SK-MEL-5 (cell line): ENCODE data around the gene SMIM38. TPM values are rescaled to one million over a fixed set of nuclear protein-coding genes. Genes with fewer than 3 reads are reported as not detected.

ENCODE experiments used
- DNase-seq: peaks from one replicate; pipeline ENCODE4 v3.0.0-alpha.2; 2016; ENCODE audit warnings: low read depth, low spot score
- in situ Hi-C: cut with HindIII; loops from 2 replicates; pipeline ENCODE4 v1.10.0; 2016; ENCODE audit warnings: low sequenced_read_pairs, high pct_unique_total_duplicates, low pct_unique_long_range_greater_than_20kb
- total RNA-seq: library from RNA; depleted of rRNA; stranded (reverse); fragments of >200 nt; shearing (Covaris generic); gene quantifications from 2 replicates; pipeline ENCODE4 v1.2.3, GENCODE V29; 2014

The SMIM38 gene
- total RNA-seq, 1 experiment from 2014 or later, result 0.13 TPM

DNA sequence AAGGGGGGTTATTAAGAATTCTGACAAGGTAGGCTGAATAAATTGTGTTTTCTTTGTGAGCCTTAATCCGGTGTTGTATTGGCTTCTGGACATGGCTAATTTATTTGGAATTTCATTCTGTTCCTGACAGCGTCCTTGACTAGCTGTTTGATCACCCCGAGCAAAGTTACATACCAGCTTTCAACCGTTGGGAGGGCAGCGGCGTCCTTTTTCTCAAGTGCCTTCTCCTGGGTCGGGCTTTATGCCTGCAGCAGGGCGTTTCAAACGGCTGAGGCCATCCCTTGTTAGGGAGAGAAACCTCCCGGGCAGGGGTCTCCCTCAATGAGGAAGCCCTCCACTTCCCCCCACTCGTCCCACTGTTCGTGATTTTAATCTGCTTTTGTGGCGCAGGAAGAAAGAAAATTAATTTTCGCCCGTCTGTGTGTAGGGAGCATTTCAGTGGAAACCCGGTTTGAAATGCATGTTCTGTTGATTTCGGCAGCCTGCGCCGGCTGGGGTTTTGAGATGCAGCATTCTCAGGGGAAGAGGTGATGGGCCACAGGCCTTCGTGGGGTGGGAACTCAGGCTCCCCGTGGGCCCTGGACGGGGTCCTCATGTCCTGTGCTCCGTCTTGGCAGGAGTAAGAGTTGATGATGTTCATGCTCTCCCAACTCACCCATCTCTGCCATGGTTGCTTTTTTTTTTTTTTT lies 2.9 kb upstream of the SMIM38 start:
- DNase-seq, result no peak
- in situ Hi-C loops, result no loop called here

GRCh38 chr11:69153661-69154060 lies 2.1 kb upstream of the SMIM38 start:
- in situ Hi-C loops, result no loop called here

GRCh38 chr11:69154211-69154913 lies 1.4 kb upstream of the SMIM38 start:
- in situ Hi-C loops, result no loop called here

More at GRCh38 chr11:69153661-69154060, 2.1 kb upstream of the SMIM38 start:
- DNase-seq, result no peak

GRCh38 chr11:69154938-69155301 lies 815 bp upstream of the SMIM38 start:
- no peak for DNase-seq
- in situ Hi-C loops, result no loop called here

More at GRCh38 chr11:69154211-69154913, 1.4 kb upstream of the SMIM38 start:
- DNase-seq, result no peak

DNA sequence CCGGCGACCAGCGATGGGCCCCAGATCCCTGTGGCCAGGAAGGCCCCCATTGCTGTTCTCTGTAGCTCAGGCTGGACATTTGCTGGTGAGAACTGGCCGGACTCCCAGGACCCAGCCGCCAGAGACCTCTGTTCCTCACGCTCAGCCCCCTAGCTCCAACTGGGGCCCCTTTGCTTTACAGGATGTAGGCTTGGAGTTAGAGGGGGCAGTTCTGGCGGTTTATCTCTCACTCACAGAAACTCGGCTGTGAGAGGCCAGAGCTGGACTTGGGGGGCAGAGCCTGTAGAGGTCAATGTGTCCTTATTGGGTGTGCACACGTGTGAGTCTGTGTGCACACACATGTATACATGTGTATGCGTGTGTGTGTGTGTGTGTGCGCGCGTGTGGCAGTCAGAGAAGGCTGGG lies 502 bp downstream of the SMIM38 start:
- DNase-seq, result no peak
- in situ Hi-C loops, result no loop called here

- peak; percentile 46 for DNase-seq
- in situ Hi-C loops, result no loop called here
These were observed 979 bp downstream of the SMIM38 start for GRCh38 chr11:69156673-69157155.

DNA sequence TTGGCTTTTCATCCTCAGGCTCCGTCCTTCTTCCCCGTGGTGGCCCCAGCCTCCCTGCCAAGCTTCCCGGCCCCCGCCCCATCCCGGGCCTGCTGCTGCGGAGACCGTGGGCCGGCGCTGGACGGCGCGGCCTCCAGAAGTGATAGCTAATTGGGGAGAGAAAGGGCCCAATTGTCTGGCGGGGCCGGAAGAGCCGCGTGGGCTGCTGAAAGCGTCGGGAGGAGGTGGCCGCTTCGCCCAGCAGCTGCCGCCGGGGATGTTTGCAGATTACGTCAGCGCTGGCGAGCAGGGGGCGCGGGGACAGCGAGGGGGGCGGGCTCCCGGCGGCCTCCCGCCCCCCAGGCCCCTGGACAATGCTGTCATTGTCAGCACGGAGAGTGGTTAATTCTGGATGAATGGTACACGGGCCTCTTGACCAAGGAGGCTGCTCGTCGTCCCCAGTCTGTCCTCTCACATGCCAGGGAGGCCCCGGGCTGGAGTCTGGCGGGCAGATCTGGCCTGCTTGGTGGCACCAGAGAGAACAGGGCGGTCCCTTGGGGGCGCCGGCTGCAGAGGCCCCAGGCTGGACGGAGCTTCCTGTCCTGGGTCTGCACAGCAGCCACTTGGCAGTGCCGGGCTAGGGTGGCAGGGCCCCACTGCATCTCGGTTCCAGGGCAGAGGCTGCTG lies 1.6 kb downstream of the SMIM38 start:
- peak; percentile 99 for DNase-seq
- in situ Hi-C loops, result no loop called here

DNA sequence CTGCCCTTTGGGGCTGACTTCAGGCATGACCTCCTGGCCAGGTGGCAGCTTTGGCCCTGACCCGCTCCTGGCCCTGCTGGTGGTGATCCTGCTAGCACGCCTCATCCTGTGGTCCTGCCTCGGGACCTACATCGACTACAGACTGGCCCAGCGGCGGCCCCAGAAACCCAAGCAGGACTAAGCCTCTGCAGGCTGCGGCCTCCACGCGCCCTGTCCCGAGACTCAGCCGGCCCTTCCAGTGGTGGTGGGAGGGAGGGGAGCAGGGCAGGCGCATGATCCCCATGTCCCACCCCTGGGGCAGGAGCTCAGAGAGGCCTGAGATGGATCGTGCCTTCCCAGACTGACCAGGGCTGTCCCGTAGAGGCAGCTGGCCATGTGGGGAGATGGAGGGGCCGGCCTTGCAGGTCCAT lies 2.1 kb downstream of the SMIM38 start:
- in situ Hi-C loops, result no loop called here
- DNase-seq, result no peak

GRCh38 chr11:69158301-69159149 lies 2.8 kb downstream of the SMIM38 start:
- DNase-seq, result no peak
- in situ Hi-C loops, result no loop called here

- in situ Hi-C loops, result no loop called here
These were observed 3.6 kb downstream of the SMIM38 start for GRCh38 chr11:69159150-69159852.

DNA sequence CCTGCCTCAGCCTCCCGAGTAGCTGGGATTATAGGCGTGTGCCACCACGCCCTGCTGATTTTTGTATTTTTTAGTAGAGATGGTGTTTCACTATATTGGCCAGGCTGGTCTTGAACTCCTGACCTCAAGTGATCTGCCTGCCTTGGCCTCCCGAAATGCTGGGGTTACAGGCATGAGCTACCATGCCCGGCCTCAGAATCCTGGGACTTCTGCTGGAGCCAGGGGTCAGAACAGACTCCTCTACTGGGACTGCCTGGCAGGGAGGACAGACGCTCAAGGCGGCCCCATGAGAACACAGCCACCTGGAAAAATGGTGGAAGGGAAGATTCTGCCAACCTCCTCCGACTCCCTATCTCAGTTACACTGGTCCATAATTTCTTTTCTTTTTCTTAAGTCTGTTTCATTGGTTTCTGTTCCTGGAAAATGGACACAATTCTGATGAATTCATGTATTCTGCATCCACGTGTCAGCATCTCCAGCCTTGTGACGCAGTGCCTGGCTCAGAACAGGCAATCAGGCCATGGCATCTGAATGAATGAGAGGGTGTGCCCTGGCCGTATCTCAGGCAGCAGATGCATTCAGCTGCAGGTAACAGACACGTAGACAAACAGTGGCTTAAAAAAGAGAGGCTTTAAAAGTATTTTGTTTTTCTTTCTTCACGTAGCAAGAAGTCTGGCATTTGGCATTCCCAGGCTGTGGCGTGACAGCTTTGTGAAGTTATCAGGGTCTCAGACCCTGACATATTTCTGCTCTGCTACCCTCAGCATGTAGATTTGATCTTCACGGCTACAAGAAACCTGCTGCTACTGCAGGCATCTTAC lies 4.8 kb downstream of the SMIM38 start:
- in situ Hi-C loops, result no loop called here
- no peak for DNase-seq

More at GRCh38 chr11:69159150-69159852, 3.6 kb downstream of the SMIM38 start:
- DNase-seq, result no peak

DNA sequence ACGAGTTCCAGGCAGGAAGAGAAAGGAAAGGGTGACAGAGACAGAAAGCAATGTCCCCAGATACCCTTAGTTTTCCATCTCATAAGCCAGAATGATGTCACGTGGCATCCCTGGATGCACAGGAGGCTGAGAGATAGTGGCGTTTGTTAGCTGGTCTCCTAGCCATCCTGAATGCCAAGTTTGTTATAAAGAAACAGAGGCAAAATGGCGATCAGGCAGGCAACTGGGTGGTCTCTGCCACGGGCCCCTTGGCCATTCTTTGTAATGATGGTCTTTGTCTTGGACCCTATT lies 5.3 kb downstream of the SMIM38 start:
- in situ Hi-C loops, result no loop called here
- DNase-seq, result no peak

DNA sequence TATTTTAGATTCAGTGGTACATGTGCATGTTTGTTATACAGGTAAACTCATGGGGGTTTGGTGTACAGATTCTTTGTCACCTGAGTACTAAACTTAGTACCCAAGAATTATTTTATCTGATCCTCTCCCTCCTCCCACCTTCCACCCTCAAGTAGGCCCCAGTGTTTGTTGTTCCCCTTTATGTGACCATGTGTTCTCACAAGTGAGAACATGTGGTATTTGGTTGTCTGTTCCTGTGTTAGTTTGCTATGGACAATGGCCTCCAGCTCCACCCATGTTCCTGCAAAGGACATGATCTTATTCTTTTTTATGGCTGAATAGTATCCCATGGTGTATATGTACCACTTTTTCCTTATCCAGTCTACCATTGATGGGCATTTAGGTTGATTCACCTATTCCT lies 6.8 kb downstream of the SMIM38 start:
- in situ Hi-C loops, result no loop called here
- DNase-seq, result no peak

- no peak for DNase-seq
These were observed 8.1 kb downstream of the SMIM38 start for GRCh38 chr11:69163842-69164241.

GRCh38 chr11:69164824-69165223 lies 9.1 kb downstream of the SMIM38 start:
- in situ Hi-C loops, result no loop called here
- DNase-seq, result peak; percentile 64

More at GRCh38 chr11:69163842-69164241, 8.1 kb downstream of the SMIM38 start:
- in situ Hi-C loops, result no loop called here

DNA sequence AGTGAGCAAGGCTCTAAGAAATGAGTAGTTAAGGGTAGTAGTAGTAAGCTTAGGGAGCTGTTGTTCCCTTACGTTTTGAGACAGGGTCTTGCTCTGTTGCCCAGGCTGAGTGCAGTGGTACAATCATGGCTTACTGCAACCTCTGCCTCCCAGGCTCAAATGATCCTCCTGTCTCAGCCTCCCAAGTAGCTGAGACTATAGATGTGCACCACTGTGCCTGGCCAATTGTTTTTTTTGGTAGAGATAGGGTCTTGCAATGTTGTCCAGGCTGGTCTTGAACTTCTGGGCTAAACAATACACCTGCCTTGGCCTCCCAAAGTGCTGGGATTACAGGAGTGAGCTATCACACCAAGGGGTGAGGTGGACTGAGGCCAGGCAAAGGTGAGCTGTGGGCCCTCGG lies 10.0 kb downstream of the SMIM38 start:
- DNase-seq, result no peak
- in situ Hi-C loops, result no loop called here
